ENCODE results near the gene SIK2. TPM values are rescaled to one million over a fixed set of nuclear protein-coding genes. Genes with fewer than 3 reads are reported as not detected.

The SIK2 gene
- polyA plus RNA-seq, 1 donor from 2014 or later = 9.0 TPM

DNA sequence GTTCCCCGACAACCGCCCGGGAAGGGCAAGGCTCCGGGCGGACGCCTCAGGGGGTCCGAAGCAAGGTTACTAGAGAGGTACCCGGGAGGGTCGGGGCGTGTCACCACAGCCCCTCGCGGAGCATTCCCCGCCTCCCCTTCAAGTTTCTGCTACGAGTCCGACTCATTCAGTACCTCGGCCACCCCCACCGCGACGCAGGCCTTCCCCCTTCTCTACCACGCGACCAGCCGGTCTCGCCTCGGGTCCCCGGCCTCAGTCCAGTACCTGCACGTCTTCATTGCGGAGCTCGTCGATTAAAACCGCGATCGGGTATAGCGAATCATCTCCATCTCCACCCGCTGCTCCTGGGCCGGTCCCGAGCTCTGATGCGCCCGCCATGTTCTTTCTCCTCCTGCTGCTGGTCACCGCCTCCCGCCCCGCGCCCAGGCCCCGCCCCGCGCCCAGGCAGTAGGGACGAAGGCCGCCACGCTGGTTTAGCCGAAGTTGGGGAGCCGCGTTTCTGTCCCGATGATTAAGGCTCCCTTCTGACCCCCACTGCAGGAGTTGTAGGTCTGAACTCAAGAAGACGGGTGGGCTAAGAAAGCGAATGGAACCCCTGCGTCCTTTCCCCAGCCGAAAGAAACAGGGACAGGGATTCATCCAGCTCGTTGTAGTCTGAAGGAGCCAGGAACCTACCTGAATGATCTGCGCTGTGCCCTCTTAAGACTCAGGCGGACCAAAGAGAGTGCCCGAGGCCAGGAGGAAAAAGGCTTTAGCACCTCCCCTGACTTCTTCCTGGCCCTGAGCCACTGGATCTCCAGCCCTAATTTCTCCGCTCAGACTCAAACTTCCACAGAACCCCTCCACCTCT, 164.0 kb downstream of the SIK2 start, which contains the start of gene PPP2R1B:
Gene PPP2R1B, minus strand, starts transcription at position 406 of the 850 bp plus-strand sequence. Its CDS starts 28 bp downstream, at position 378.
- no peaks in the 10 kb centered on the region for H3K36me3 ChIP-seq (ENCODE audit: insufficient read depth, low read length)
- peaks cover 17% of the 10 kb centered on the region for H3K79me2 ChIP-seq (replicated peaks; ENCODE audit: insufficient read depth, low read length)
- H3K9me3 ChIP-seq (ENCODE audit: low read length) = no peaks in the 10 kb centered on the region
- H3K4me2 ChIP-seq (ENCODE audit: low read length) = peak within 1 kb of the TSS; percentile 80
- H4K20me1 ChIP-seq (ENCODE audit: insufficient read depth) = no peaks in the 10 kb centered on the region
- H3K27me3 ChIP-seq (ENCODE audit: insufficient read depth, low read depth, low read length) = no peaks in the 10 kb centered on the region
- H3F3A ChIP-seq (ENCODE audit: insufficient read depth, low read length, poor library complexity, severe bottlenecking) = no peaks in the 10 kb centered on the region
- H3K4me3 ChIP-seq (ENCODE audit: low read length) = peak within 1 kb of the TSS; percentile 97
- TF ChIP-seq TAF1 (IDR thresholded peaks at IDR 0.05; ENCODE audit: low read depth) (no peak), POLR2AphosphoS5 (IDR thresholded peaks at IDR 0.05) (peak; percentile 80), MXI1 (conservative IDR thresholded peaks at IDR 0.05; ENCODE audit: poor library complexity, severe bottlenecking) (peak; percentile 44)
- TF ChIP-seq, protein P1, sequence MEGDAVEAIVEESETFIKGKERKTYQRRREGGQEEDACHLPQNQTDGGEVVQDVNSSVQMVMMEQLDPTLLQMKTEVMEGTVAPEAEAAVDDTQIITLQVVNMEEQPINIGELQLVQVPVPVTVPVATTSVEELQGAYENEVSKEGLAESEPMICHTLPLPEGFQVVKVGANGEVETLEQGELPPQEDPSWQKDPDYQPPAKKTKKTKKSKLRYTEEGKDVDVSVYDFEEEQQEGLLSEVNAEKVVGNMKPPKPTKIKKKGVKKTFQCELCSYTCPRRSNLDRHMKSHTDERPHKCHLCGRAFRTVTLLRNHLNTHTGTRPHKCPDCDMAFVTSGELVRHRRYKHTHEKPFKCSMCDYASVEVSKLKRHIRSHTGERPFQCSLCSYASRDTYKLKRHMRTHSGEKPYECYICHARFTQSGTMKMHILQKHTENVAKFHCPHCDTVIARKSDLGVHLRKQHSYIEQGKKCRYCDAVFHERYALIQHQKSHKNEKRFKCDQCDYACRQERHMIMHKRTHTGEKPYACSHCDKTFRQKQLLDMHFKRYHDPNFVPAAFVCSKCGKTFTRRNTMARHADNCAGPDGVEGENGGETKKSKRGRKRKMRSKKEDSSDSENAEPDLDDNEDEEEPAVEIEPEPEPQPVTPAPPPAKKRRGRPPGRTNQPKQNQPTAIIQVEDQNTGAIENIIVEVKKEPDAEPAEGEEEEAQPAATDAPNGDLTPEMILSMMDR (IDR thresholded peaks at IDR 0.05; ENCODE audit: poor library complexity, severe bottlenecking) = no peak
- TF ChIP-seq, protein P2, sequence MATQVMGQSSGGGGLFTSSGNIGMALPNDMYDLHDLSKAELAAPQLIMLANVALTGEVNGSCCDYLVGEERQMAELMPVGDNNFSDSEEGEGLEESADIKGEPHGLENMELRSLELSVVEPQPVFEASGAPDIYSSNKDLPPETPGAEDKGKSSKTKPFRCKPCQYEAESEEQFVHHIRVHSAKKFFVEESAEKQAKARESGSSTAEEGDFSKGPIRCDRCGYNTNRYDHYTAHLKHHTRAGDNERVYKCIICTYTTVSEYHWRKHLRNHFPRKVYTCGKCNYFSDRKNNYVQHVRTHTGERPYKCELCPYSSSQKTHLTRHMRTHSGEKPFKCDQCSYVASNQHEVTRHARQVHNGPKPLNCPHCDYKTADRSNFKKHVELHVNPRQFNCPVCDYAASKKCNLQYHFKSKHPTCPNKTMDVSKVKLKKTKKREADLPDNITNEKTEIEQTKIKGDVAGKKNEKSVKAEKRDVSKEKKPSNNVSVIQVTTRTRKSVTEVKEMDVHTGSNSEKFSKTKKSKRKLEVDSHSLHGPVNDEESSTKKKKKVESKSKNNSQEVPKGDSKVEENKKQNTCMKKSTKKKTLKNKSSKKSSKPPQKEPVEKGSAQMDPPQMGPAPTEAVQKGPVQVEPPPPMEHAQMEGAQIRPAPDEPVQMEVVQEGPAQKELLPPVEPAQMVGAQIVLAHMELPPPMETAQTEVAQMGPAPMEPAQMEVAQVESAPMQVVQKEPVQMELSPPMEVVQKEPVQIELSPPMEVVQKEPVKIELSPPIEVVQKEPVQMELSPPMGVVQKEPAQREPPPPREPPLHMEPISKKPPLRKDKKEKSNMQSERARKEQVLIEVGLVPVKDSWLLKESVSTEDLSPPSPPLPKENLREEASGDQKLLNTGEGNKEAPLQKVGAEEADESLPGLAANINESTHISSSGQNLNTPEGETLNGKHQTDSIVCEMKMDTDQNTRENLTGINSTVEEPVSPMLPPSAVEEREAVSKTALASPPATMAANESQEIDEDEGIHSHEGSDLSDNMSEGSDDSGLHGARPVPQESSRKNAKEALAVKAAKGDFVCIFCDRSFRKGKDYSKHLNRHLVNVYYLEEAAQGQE (IDR thresholded peaks at IDR 0.05; ENCODE audit: borderline replicate concordance) = peak; percentile 47
- no peaks in the 10 kb centered on the region for H3K9me2 ChIP-seq (ENCODE audit: insufficient read depth, low read length)
- H2AFZ ChIP-seq (ENCODE audit: low read depth, low read length) = peak within 1 kb of the TSS; percentile 87
- peak within 1 kb of the TSS; percentile 76 for H3K9ac ChIP-seq (ENCODE audit: low read length)
- peak within 1 kb of the TSS; percentile 43 for H3K27ac ChIP-seq (ENCODE audit: low read length)

DNA sequence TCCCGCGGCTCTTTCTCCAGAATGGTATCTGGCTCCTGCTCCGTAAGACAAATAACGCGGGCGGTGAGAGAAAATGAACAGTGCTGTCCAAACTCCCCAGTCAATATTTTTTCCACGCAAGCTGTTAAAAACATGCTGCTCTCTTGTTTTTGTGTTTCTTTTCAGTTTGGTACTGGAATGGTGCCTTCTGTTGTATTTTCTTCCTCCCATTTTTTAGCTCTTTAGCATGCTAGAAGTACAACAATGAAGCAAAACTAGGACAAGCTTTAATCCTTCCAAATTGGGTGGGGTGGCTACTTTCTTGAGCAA, 164.5 kb downstream of the SIK2 start:
- Histone ChIP-seq H2AFZ (ENCODE audit: low read depth, low read length) (peak overlapping the region; percentile 87), H3K9me3 (ENCODE audit: low read length) (no peaks in the 10 kb centered on the region), H4K20me1 (ENCODE audit: insufficient read depth) (no peaks in the 10 kb centered on the region), H3K4me2 (ENCODE audit: low read length) (peak overlapping the region; percentile 76), H3K27me3 (ENCODE audit: insufficient read depth, low read depth, low read length) (no peaks in the 10 kb centered on the region), H3K27ac (ENCODE audit: low read length) (no peak overlapping the region), H3K9ac (ENCODE audit: low read length) (peak overlapping the region; percentile 76), H3K36me3 (ENCODE audit: insufficient read depth, low read length) (no peaks in the 10 kb centered on the region), H3K9me2 (ENCODE audit: insufficient read depth, low read length) (no peaks in the 10 kb centered on the region), H3F3A (ENCODE audit: insufficient read depth, low read length, poor library complexity, severe bottlenecking) (no peaks in the 10 kb centered on the region), H3K4me3 (ENCODE audit: low read length) (peak overlapping the region; percentile 97), H3K79me2 (replicated peaks; ENCODE audit: insufficient read depth, low read length) (peaks cover 17% of the 10 kb centered on the region)
- TF ChIP-seq, protein P2 (IDR thresholded peaks at IDR 0.05; ENCODE audit: borderline replicate concordance) = no peak
- TF ChIP-seq SMC3 (conservative IDR thresholded peaks at IDR 0.05; ENCODE audit: poor library complexity) (no peak), RAD21 (conservative IDR thresholded peaks at IDR 0.05) (no peak), EZH2 (IDR thresholded peaks at IDR 0.05; ENCODE audit: borderline replicate concordance, insufficient read depth, low read length, poor library complexity, severe bottlenecking) (no peak)

Data from neural cell (in vitro differentiated cells).